AG10803 (cell line): ENCODE measurements around the gene RASGRP4.

Source experiments
- DNase-seq: peaks from one replicate; pipeline ENCODE4 v3.0.0; 2010; ENCODE audit warnings: low read depth
- H3K4me3 ChIP-seq: 2 replicates; pipeline ENCODE4 v1.5.1; 2011; ENCODE audit warnings: mild to moderate bottlenecking, low read length, control low read depth
- TF ChIP-seq, protein P1 (sequence below): conservative IDR thresholded peaks from 2 replicates; pipeline ENCODE4 v1.5.1; 2011; ENCODE audit warnings: mild to moderate bottlenecking, low read length, control low read depth, inconsistent platforms

RASGRP4 gene

DNA sequence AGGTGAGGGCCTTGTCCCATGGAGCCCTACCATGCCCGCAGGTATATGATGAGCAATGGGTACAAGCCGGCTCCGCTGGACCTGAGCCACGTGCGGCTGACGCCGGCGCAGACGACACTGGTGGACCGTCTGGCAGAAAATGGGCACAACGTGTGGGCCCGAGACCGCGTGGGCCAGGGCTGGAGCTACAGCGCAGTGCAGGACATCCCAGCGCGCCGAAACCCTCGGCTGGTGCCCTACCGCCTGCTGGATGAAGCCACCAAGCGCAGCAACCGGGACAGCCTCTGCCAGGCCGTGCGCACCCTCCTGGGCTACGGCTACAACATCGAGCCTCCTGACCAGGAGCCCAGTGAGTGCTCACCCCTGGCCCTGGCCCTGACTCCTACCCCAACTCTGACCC lies 40.0 kb upstream of the RASGRP4 start:
- TF ChIP-seq, protein P1, sequence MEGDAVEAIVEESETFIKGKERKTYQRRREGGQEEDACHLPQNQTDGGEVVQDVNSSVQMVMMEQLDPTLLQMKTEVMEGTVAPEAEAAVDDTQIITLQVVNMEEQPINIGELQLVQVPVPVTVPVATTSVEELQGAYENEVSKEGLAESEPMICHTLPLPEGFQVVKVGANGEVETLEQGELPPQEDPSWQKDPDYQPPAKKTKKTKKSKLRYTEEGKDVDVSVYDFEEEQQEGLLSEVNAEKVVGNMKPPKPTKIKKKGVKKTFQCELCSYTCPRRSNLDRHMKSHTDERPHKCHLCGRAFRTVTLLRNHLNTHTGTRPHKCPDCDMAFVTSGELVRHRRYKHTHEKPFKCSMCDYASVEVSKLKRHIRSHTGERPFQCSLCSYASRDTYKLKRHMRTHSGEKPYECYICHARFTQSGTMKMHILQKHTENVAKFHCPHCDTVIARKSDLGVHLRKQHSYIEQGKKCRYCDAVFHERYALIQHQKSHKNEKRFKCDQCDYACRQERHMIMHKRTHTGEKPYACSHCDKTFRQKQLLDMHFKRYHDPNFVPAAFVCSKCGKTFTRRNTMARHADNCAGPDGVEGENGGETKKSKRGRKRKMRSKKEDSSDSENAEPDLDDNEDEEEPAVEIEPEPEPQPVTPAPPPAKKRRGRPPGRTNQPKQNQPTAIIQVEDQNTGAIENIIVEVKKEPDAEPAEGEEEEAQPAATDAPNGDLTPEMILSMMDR: no peak
- DNase-seq: no peak
- H3K4me3 ChIP-seq: no peak overlapping the region

DNA sequence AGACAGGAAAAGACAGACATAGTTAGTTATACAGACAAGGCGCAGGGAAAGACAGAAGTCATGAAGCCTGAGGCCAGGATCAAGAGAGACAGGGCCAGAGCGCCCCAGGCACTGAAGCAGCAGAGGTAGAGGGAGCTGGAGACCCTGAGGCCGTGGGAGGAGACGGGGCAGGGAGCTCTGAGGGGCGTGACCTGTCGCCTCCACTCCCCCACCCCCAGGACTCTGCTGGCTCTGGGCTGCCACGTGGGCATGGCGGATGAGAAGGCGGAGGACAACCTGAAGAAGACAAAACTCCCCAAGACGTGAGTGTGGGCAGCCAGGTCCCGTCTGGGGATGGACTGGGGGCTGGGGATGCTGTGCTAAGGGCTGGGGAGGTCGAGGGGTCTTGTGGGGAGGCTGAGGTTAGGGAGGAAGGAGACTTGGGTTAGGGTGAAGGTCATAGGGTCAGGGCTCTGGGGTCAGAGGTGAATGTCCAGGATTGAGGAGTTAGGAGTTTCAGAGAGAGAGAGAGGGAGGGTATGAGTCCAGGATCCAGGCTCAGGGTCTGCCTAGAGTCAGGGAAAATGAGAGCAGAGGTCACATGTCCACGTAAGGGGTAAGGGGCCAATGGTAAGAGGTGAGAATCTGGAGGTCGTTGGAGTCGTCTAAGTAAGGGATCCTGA lies 38.5 kb upstream of the RASGRP4 start:
- TF ChIP-seq, protein P1: no peak

DNA sequence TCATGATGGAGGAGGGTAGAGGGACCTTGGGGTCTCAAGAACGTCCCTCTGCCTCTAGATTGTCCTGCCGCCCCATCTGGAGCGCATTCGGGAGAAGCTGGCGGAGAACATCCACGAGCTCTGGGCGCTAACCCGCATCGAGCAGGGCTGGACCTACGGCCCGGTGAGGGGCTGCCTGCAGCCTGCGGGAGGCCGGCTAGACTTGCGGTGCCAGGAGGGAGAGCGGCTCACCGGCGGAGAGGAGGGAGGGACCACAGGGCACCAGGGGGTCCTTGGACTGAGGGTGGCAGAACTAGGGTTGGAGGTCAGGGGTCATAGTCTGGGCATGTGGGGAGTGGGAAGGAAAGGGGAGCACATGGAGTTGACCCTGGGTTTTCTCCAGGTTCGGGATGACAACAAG lies 37.3 kb upstream of the RASGRP4 start:
- DNase-seq: no peak
- TF ChIP-seq, protein P1: no peak
- no peak overlapping the region for H3K4me3 ChIP-seq

More for the DNA sequence above, 38.5 kb upstream of the RASGRP4 start:
- no peak for DNase-seq
- H3K4me3 ChIP-seq: no peak overlapping the region

DNA sequence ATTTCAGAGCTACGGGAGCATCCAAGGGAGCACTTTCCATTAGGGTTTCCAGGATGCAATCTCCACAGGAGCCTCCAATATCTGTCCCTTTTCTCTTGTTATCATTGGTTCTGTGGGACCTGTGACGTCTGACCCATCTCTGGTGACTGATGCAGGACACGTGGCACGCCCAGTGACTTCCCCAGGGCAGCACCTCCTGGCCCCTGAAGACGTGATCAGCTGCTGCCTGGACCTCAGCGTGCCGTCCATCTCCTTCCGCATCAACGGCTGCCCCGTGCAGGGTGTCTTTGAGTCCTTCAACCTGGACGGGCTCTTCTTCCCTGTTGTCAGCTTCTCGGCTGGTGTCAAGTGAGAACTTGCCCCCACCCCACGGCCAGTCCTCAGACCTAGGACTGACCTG lies 33.0 kb upstream of the RASGRP4 start:
- TF ChIP-seq, protein P1: no peak
- no peak for DNase-seq
- no peak overlapping the region for H3K4me3 ChIP-seq

DNA sequence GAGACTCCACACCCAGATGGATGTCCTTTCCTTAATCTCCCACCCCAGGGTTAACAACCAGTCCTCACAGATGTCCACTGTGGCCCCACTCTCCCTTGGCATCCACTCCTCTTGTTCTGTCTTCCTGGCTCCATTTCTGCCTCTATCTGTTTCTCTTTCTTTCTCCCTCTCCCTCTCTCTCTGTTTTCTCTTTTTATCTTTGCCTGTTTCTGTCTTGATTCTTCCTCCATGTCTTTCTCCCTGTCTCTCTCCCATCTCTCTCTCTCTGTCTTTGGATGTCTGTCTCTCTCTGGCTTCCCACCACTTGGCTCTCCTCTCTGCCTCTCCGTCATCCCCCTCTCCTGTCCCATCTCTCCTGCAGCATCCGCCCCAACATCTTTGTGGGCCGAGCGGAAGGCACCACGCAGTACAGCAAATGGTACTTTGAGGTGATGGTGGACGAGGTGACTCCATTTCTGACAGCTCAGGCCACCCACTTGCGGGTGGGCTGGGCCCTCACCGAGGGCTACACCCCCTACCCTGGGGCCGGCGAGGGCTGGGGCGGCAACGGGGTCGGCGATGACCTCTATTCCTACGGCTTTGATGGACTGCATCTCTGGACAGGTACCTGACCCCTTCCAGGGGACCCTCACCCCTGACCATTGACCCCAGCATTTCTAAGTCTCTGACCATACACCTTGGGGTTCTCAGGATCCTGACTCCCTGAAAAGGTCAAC lies 31.8 kb upstream of the RASGRP4 start:
- no peak overlapping the region for H3K4me3 ChIP-seq
- DNase-seq: no peak
- TF ChIP-seq, protein P1: no peak

DNA sequence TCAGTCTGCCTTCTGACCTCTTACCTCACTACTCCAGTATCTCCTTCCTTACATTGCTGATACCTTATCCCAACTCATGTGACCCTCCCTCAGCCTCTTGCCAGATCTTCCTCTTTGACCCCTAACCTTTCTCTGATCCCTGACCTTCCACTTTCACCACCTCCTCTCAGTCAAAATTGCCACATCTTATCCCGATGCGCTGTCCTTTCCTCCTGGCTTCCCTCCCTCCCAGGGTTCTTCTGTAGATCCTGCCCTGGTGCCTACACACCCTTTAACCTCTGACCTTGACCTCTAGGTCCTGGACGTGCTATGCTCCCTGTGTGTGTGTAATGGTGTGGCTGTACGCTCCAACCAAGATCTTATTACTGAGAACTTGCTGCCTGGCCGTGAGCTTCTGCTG lies 31.2 kb upstream of the RASGRP4 start:
- DNase-seq: no peak
- no peak overlapping the region for H3K4me3 ChIP-seq
- TF ChIP-seq, protein P1: no peak

DNA sequence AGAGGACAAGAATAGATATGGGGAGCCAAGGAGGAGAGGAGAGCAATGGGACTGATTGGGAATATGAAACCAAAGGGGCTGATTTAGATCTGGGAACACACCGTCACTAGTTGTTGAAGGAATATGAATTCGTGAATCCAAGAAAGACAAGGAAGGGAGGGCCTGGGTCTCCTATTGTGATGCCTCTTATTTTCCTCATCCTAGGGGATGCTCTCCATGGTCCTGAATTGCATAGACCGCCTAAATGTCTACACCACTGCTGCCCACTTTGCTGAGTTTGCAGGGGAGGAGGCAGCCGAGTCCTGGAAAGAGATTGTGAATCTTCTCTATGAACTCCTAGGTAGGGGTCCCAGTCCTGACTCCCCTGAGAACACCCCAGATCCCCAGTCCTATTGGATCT lies 29.0 kb upstream of the RASGRP4 start:
- no peak overlapping the region for H3K4me3 ChIP-seq
- DNase-seq: no peak
- TF ChIP-seq, protein P1: no peak
